H9 (cell line): Measurements from ENCODE around the gene PCDHGA11. TPM values are rescaled to one million over a fixed set of nuclear protein-coding genes. Genes with fewer than 3 reads are reported as not detected.
"Not testable (repeated sequence)": the region's sequence is repeated elsewhere in the genome, so short reads cannot be mapped to it uniquely, and the experiment has no call there.

Experiments
- DNase-seq: peaks from one replicate; pipeline ENCODE4 v3.0.0-alpha.2; 2017
- H2AFZ ChIP-seq: one replicate; pipeline ENCODE4 v1.6.1; 2013; ENCODE audit warnings: mild to moderate bottlenecking, low read length, control low read depth, moderate library complexity
- H2AK5ac ChIP-seq: 2 replicates; pipeline ENCODE4 v1.6.1; 2013; ENCODE audit warnings: low read length, control low read depth, mixed read lengths; ENCODE audit not compliant: insufficient read length
- H2BK120ac ChIP-seq: one replicate; pipeline ENCODE4 v1.6.1; 2013; ENCODE audit warnings: low read depth, mild to moderate bottlenecking, low read length, control low read depth, inconsistent platforms; ENCODE audit not compliant: poor library complexity, severe bottlenecking
- H2BK12ac ChIP-seq: 2 replicates; pipeline ENCODE4 v1.6.1; 2013; ENCODE audit warnings: low read length, control low read depth, mixed read lengths, low read depth; ENCODE audit not compliant: insufficient read length
- H2BK15ac ChIP-seq: 2 replicates; pipeline ENCODE4 v1.6.1; 2013; ENCODE audit warnings: low read depth, low read length, control low read depth
- H2BK20ac ChIP-seq: one replicate; pipeline ENCODE4 v1.6.1; 2013; ENCODE audit warnings: low read depth, mild to moderate bottlenecking, low read length, control low read depth, inconsistent platforms; ENCODE audit not compliant: poor library complexity, severe bottlenecking
- H2BK5ac ChIP-seq: 2 replicates; pipeline ENCODE4 v1.6.1; 2013; ENCODE audit warnings: low read length, control low read depth, mixed read lengths; ENCODE audit not compliant: insufficient read length
- H3K14ac ChIP-seq: 2 replicates; pipeline ENCODE4 v1.6.1; 2013; ENCODE audit warnings: low read length, control low read depth; ENCODE audit not compliant: insufficient read depth
- H3K18ac ChIP-seq: 2 replicates; pipeline ENCODE4 v1.6.1; 2013; ENCODE audit warnings: low read depth, mild to moderate bottlenecking, mixed read lengths, low read length, control low read depth; ENCODE audit not compliant: insufficient read length
- H3K23ac ChIP-seq: 2 replicates; pipeline ENCODE4 v1.6.1; 2013; ENCODE audit warnings: low read length, control low read depth, mixed read lengths, low read depth; ENCODE audit not compliant: insufficient read length
- H3K23me2 ChIP-seq: 2 replicates; pipeline ENCODE4 v1.6.1; 2013; ENCODE audit warnings: low read depth, mild to moderate bottlenecking, mixed read lengths, low read length, control low read depth; ENCODE audit not compliant: insufficient read length, poor library complexity, severe bottlenecking
- H3K27ac ChIP-seq: 2 replicates; pipeline ENCODE4 v1.5.1; 2013; ENCODE audit warnings: low read length, control low read depth, mixed read lengths, low read depth; ENCODE audit not compliant: insufficient read length
- H3K27me3 ChIP-seq: 2 replicates; pipeline ENCODE4 v1.6.1; 2013; ENCODE audit warnings: low read length, control low read depth, inconsistent platforms; ENCODE audit not compliant: insufficient read depth
- H3K4ac ChIP-seq: 2 replicates; pipeline ENCODE4 v1.6.1; 2013; ENCODE audit warnings: low read depth, mild to moderate bottlenecking, control low read depth, inconsistent platforms, low read length, moderate library complexity
- H3K4me1 ChIP-seq: 2 replicates; pipeline ENCODE4 v1.6.1; 2013; ENCODE audit warnings: low read length, control low read depth, inconsistent platforms; ENCODE audit not compliant: insufficient read depth
- H3K4me2 ChIP-seq: 2 replicates; pipeline ENCODE4 v1.6.1; 2013; ENCODE audit warnings: low read length, control low read depth, mixed read lengths; ENCODE audit not compliant: insufficient read length, insufficient read depth
- H3K56ac ChIP-seq: 2 replicates; pipeline ENCODE4 v1.6.1; 2013; ENCODE audit warnings: low read depth, mild to moderate bottlenecking, mixed read lengths, low read length, control low read depth; ENCODE audit not compliant: insufficient read length
- H3K79me1 ChIP-seq: 2 replicates; pipeline ENCODE4 v1.6.1; 2013; ENCODE audit warnings: low read depth, mild to moderate bottlenecking, moderate library complexity, low read length, control low read depth, inconsistent platforms; ENCODE audit not compliant: insufficient read depth, poor library complexity, severe bottlenecking
- H3K79me2 ChIP-seq: 2 replicates; pipeline ENCODE4 v1.6.1; 2013; ENCODE audit warnings: low read length, control low read depth, inconsistent platforms; ENCODE audit not compliant: insufficient read depth
- H3K9ac ChIP-seq: 2 replicates; pipeline ENCODE4 v1.6.1; 2013; ENCODE audit warnings: low read length, control low read depth, mixed read lengths; ENCODE audit not compliant: insufficient read length; ENCODE audit errors: extremely low read depth
- H3K9me3 ChIP-seq: one replicate; pipeline ENCODE4 v1.6.1; 2013; ENCODE audit warnings: low read depth, low read length, inconsistent platforms; ENCODE audit not compliant: control insufficient read depth
- H3T11ph ChIP-seq: one replicate; pipeline ENCODE4 v1.6.1; 2013; ENCODE audit warnings: mild to moderate bottlenecking, low read length, control low read depth, inconsistent platforms
- H4K20me1 ChIP-seq: one replicate; pipeline ENCODE4 v1.6.1; 2013; ENCODE audit not compliant: control insufficient read depth, insufficient read length, insufficient read depth
- H4K5ac ChIP-seq: 2 replicates; pipeline ENCODE4 v1.6.1; 2013; ENCODE audit warnings: low read depth, mild to moderate bottlenecking, mixed read lengths, low read length, control low read depth; ENCODE audit not compliant: insufficient read length
- H4K8ac ChIP-seq: replicated peaks from 2 replicates; pipeline ENCODE4 v1.6.1; 2013; ENCODE audit warnings: low read length, control low read depth, mixed read lengths, low read depth; ENCODE audit not compliant: insufficient read length
- H4K91ac ChIP-seq: 2 replicates; pipeline ENCODE4 v1.6.1; 2013; ENCODE audit warnings: low read depth, mild to moderate bottlenecking, moderate library complexity, mixed read lengths, low read length, control low read depth; ENCODE audit not compliant: insufficient read length
- H3K27ac Mint-ChIP-seq, 3 experiments: 2 replicates in 2 of 3; 3 replicates in 1 of 3; pipeline ENCODE4 v1.8.0; 2020 to 2021; ENCODE audit warnings: mixed read lengths in 3 of 3, mild to moderate bottlenecking in 1 of 3, moderate library complexity in 1 of 3
- H3K27me3 Mint-ChIP-seq: 2 replicates; pipeline ENCODE4 v1.8.0; 2021; ENCODE audit warnings: low read depth, mild to moderate bottlenecking, moderate library complexity, mixed read lengths
- H3K36me3 Mint-ChIP-seq, 3 experiments: 2 replicates in 2 of 3; 3 replicates in 1 of 3; pipeline ENCODE4 v1.8.0; 2020 to 2021; ENCODE audit warnings: low read depth in 3 of 3, mixed read lengths in 3 of 3; ENCODE audit not compliant: insufficient read depth in 1 of 3
- H3K4me1 Mint-ChIP-seq, 2 experiments: 2 replicates each; pipeline ENCODE4 v1.8.0; 2020; ENCODE audit warnings: mixed read lengths in 2 of 2
- H3K4me3 Mint-ChIP-seq, 2 experiments: 2 replicates in 1 of 2; 3 replicates in 1 of 2; pipeline ENCODE4 v1.8.0; 2020 to 2021; ENCODE audit warnings: mild to moderate bottlenecking in 2 of 2, mixed read lengths in 2 of 2, moderate library complexity in 1 of 2
- H3K9me3 Mint-ChIP-seq, 2 experiments: 2 replicates in 1 of 2; 3 replicates in 1 of 2; pipeline ENCODE4 v1.8.0; 2020; ENCODE audit warnings: mild to moderate bottlenecking in 2 of 2, mixed read lengths in 2 of 2, moderate library complexity in 1 of 2
- CTCF ChIP-seq: fragments of 200-600 bp; sonication (generic); conservative IDR thresholded peaks from 3 replicates; pipeline ENCODE4 v1.8.0; 2021; ENCODE audit warnings: antibody characterized with exemption, mild to moderate bottlenecking
- WGBS: extraction: QIAGEN DNeasy Blood & Tissue Kit; methylation state at CpG from one replicate; pipeline ENCODE4 v1.1.7; 2013; ENCODE audit warnings: missing lambda C conversion rate, low lambda C conversion rate, mixed read lengths; ENCODE audit not compliant: insufficient read length; ENCODE audit errors: extremely low coverage; 5-methylcytosine and 5-hydroxymethylcytosine counted together
- total RNA-seq: library from RNA; stranded (reverse); gene quantifications from 2 replicates; pipeline ENCODE4 v1.2.1, GENCODE V29; 2021

The PCDHGA11 gene
- total RNA-seq, 1 experiment from 2014 or later: 2.6 TPM

- no peak overlapping the region for H3K18ac ChIP-seq
- H2AFZ ChIP-seq: no peak overlapping the region
- peaks cover 33 to 61% (median 40%) of the 10 kb centered on the region in 3 experiments for H3K36me3 Mint-ChIP-seq
- no peaks in the 10 kb centered on the region for H3K79me2 ChIP-seq
- H2AK5ac ChIP-seq: no peak overlapping the region
- no peak overlapping the region for H3K23ac ChIP-seq
- no peak overlapping the region for H4K91ac ChIP-seq
- H3K4me2 ChIP-seq: peak overlapping the region; percentile 29
- H3K9ac ChIP-seq: no peak overlapping the region
- no peak overlapping the region for H3K27ac ChIP-seq
- H3K4me3 Mint-ChIP-seq: peak overlapping the region; percentile 83 to 87
- H3K79me1 ChIP-seq: no peaks in the 10 kb centered on the region
- H3K4me1 Mint-ChIP-seq: peaks cover 14 to 22% of the 10 kb centered on the region in 2 experiments
- H2BK5ac ChIP-seq: no peak overlapping the region
- H3K27me3 Mint-ChIP-seq: peaks cover 29% of the 10 kb centered on the region
- no peak overlapping the region for H2BK120ac ChIP-seq
- peaks cover 7% of the 10 kb centered on the region for H3K23me2 ChIP-seq
- H3K56ac ChIP-seq: no peak overlapping the region
- no peak overlapping the region for H4K8ac ChIP-seq
- H4K20me1 ChIP-seq: no peaks in the 10 kb centered on the region
- no peak overlapping the region for H2BK12ac ChIP-seq
- peak; percentile 31 for DNase-seq
- peaks cover 6% of the 10 kb centered on the region for H3K9me3 ChIP-seq
- H3K9me3 Mint-ChIP-seq: peaks cover 40 to 51% of the 10 kb centered on the region in 2 experiments
- no peak overlapping the region for H3T11ph ChIP-seq
- TF ChIP-seq CTCF: no peak
- H3K27ac Mint-ChIP-seq: peak overlapping the region in 1 of 3 experiments; percentile 93; a peak in 2 of 7 replicates
- H4K5ac ChIP-seq: no peak overlapping the region
- no peak overlapping the region for H2BK20ac ChIP-seq
- H3K14ac ChIP-seq: no peak overlapping the region
- no peak overlapping the region for H2BK15ac ChIP-seq
- H3K4me1 ChIP-seq: no peaks in the 10 kb centered on the region
- H3K4ac ChIP-seq: no peak overlapping the region
- no CpG with 5 or more reads among the region's 25 CpGs for WGBS
- H3K27me3 ChIP-seq: no peaks in the 10 kb centered on the region; the same call in 1 of the 2 replicates
Measured at GRCh38 chr5:141413540-141414069, 7.2 kb upstream of the PCDHGA11 start.

GRCh38 chr5:141414548-141415274, 6.1 kb upstream of the PCDHGA11 start:
- Mint-ChIP-seq H3K27me3 (peaks cover 23% of the 10 kb centered on the region), H3K36me3 (peaks cover 39 to 62% (median 41%) of the 10 kb centered on the region in 3 experiments), H3K9me3 (peaks cover 44 to 53% of the 10 kb centered on the region in 2 experiments), H3K4me3 (peak overlapping the region in 1 of 2 experiments; percentile 87; a peak in 2 of 5 replicates), H3K4me1 (peaks cover 9 to 18% of the 10 kb centered on the region in 2 experiments)
- H4K8ac ChIP-seq, H2BK20ac ChIP-seq, H2AFZ ChIP-seq, H3T11ph ChIP-seq, H3K4me2 ChIP-seq, H3K79me2 ChIP-seq, H3K4me1 ChIP-seq, H3K23me2 ChIP-seq, H3K27me3 ChIP-seq, H3K79me1 ChIP-seq, H2BK12ac ChIP-seq, H4K5ac ChIP-seq, H3K4ac ChIP-seq, H4K20me1 ChIP-seq, H2BK15ac ChIP-seq, H2BK120ac ChIP-seq, H3K27ac ChIP-seq, H3K18ac ChIP-seq, H3K56ac ChIP-seq, H3K23ac ChIP-seq, H2AK5ac ChIP-seq, H3K27ac Mint-ChIP-seq, H4K91ac ChIP-seq, H3K14ac ChIP-seq, DNase-seq, H3K9ac ChIP-seq, H2BK5ac ChIP-seq: not testable (repeated sequence)
- H3K9me3 ChIP-seq: peaks cover 13% of the 10 kb centered on the region
- WGBS: no CpG with 5 or more reads among the region's 46 CpGs
